K562 (cell line): ENCODE data around the gene MT2A. TPM values are rescaled to one million over a fixed set of nuclear protein-coding genes. Genes with fewer than 3 reads are reported as not detected.

ENCODE experiments used
- ATAC-seq: fragments of 200-7000 bp; cut with Tn5 transposase; 3 replicates; pipeline ENCODE4 v1.9.1; 2020; ENCODE audit warnings: moderate library complexity
- BruUV-seq: library from RNA; stranded (reverse); fragments of 400-500 nt; replicated peaks from 2 replicates; lab custom pipeline; 2021; lab: Mats Ljungman, UMichigan
- CTCF ChIA-PET: fragments of 300-600 bp; formaldehyde crosslinking; extraction: SDS; loops from one replicate; lab custom pipeline; 2021; ENCODE audit warnings: low intra/inter-chr PET ratio; lab: Yijun Ruan, JAX
- POLR2A ChIA-PET: fragments of 300-600, 350-650 bp; sonication (Branson Sonifier 250); formaldehyde crosslinking; extraction: SDS; loops from one replicate; lab custom pipeline; 2021; ENCODE audit warnings: antibody characterized with exemption, inconsistent platforms; lab: Yijun Ruan, JAX
- DNase-seq, 4 experiments: peaks; one replicate each; pipeline versions ENCODE4 v3.0.0 to v3.0.0-alpha.2; 2011 to 2018; ENCODE audit warnings: low spot score in 3 of 4, mixed read lengths in 3 of 4; ENCODE audit errors: extremely low read depth in 1 of 4
- FAIRE-seq: peaks from 2 replicates; lab custom pipeline; 2011; peaks lifted over from hg19 to GRCh38; lab: Jason Lieb, UNC
- H2AFZ ChIP-seq: 2 replicates; pipeline ENCODE4 v1.6.0; 2011; ENCODE audit warnings: low read depth, low read length, control low read depth, inconsistent platforms
- H3K27ac ChIP-seq: fragments of 200-600 bp; 3 replicates; pipeline ENCODE4 v1.8.0; 2011; ENCODE audit warnings: low read depth, mild to moderate bottlenecking, control low read depth, inconsistent platforms, low read length, moderate library complexity, mixed read lengths; ENCODE audit errors: extremely low read depth
- H3K27me3 ChIP-seq, 2 experiments: fragments of 300-600 bp in 1 of 2; 2 replicates in 1 of 2; 3 replicates in 1 of 2; pipeline versions ENCODE4 v1.6.0 to v1.8.0; 2011; ENCODE audit warnings: inconsistent platforms in 2 of 2, low read length in 2 of 2, mild to moderate bottlenecking in 1 of 2, mixed read lengths in 1 of 2, moderate library complexity in 1 of 2; ENCODE audit not compliant: control insufficient read depth in 2 of 2, insufficient read depth in 2 of 2
- H3K36me3 ChIP-seq: fragments of 300-600 bp; 3 replicates; pipeline ENCODE4 v1.8.0; 2011; ENCODE audit warnings: mild to moderate bottlenecking, low read length, inconsistent platforms; ENCODE audit not compliant: control insufficient read depth, insufficient read depth
- H3K4me1 ChIP-seq, 2 experiments: fragments of 200-600 bp in 1 of 2; replicated peaks in 1 of 2; 2 replicates in 1 of 2; 3 replicates in 1 of 2; pipeline versions ENCODE4 v1.5.1 to v1.8.0; 2011; ENCODE audit warnings: inconsistent platforms in 2 of 2, low read length in 2 of 2, mild to moderate bottlenecking in 1 of 2, mixed read lengths in 1 of 2, moderate library complexity in 1 of 2; ENCODE audit not compliant: control insufficient read depth in 2 of 2, insufficient read depth in 2 of 2
- H3K4me2 ChIP-seq: 2 replicates; pipeline ENCODE4 v1.6.1; 2011; ENCODE audit warnings: low read length, control low read depth, inconsistent platforms, mixed read lengths; ENCODE audit not compliant: insufficient read depth
- H3K4me3 ChIP-seq: fragments of 200-600 bp; sonication (generic), shearing (Covaris generic); 2 replicates; pipeline ENCODE4 v1.5.1; 2016; ENCODE audit warnings: control low read depth, inconsistent platforms
- H3K79me2 ChIP-seq: fragments of 200-600 bp; 3 replicates; pipeline ENCODE4 v1.8.0; 2011; ENCODE audit warnings: low read length, inconsistent platforms; ENCODE audit not compliant: control insufficient read depth, insufficient read depth
- H3K9ac ChIP-seq, 2 experiments: 2 replicates each; pipeline versions ENCODE4 v1.6.0 to v1.6.1; 2011; ENCODE audit warnings: low read depth in 2 of 2, low read length in 2 of 2, control low read depth in 1 of 2, inconsistent platforms in 1 of 2, mild to moderate bottlenecking in 1 of 2, mixed read lengths in 1 of 2; ENCODE audit not compliant: insufficient read depth in 1 of 2
- H3K9me1 ChIP-seq: one replicate; pipeline ENCODE4 v1.6.0; 2011; ENCODE audit warnings: inconsistent platforms, mild to moderate bottlenecking, low read length, moderate library complexity; ENCODE audit not compliant: control insufficient read depth, insufficient read depth
- H3K9me3 ChIP-seq: replicated peaks from 2 replicates; pipeline ENCODE4 v1.5.1; 2011; ENCODE audit warnings: low read depth, low read length, inconsistent platforms; ENCODE audit not compliant: control insufficient read depth, insufficient read depth
- H4K20me1 ChIP-seq: replicated peaks from 2 replicates; pipeline ENCODE4 v1.6.1; 2011; ENCODE audit warnings: low read length, inconsistent platforms, mixed read lengths; ENCODE audit not compliant: control insufficient read depth, insufficient read depth
- BCOR ChIP-seq: fragments of 450-650 bp; IDR thresholded peaks from 2 replicates; pipeline ENCODE4 v1.6.1; 2016
- CREBBP ChIP-seq: IDR thresholded peaks from one replicate; pipeline ENCODE4 v1.6.1; 2012; ENCODE audit warnings: low read depth, mild to moderate bottlenecking, control low read depth, inconsistent platforms, low read length
- KAT7 ChIP-seq: sonication (generic); formaldehyde crosslinking; IDR thresholded peaks from 2 replicates; pipeline ENCODE4 v1.8.0; 2022; ENCODE audit warnings: missing genetic modification reagents, mild to moderate bottlenecking, borderline replicate concordance
- KHSRP ChIP-seq: fragments of 450-650 bp; IDR thresholded peaks from 2 replicates; pipeline ENCODE4 v1.6.1; 2017
- MED1 ChIP-seq: sonication (generic); formaldehyde crosslinking; IDR thresholded peaks from 2 replicates; pipeline ENCODE4 v1.8.1; 2023; ENCODE audit warnings: missing genetic modification reagents, borderline replicate concordance
- PKNOX1 ChIP-seq: fragments of 450-650 bp; IDR thresholded peaks from 2 replicates; pipeline ENCODE4 v1.6.1; 2016
- PTBP1 ChIP-seq: fragments of 200-400 bp; formaldehyde crosslinking; IDR thresholded peaks from 2 replicates; pipeline ENCODE4 v1.6.1; 2017; ENCODE audit warnings: low read depth, low read length
- PTTG1 ChIP-seq: fragments of 450-650 bp; IDR thresholded peaks from 2 replicates; pipeline ENCODE4 v1.6.1; 2016; ENCODE audit warnings: low read depth, mild to moderate bottlenecking, missing genetic modification characterization, missing compliant biosample characterization
- RBM25 ChIP-seq: fragments of 200-400 bp; formaldehyde crosslinking; IDR thresholded peaks from 2 replicates; pipeline ENCODE4 v1.6.1; 2018; ENCODE audit warnings: low read length, low read depth, moderate library complexity; ENCODE audit not compliant: severe bottlenecking
- ZNF140 ChIP-seq: fragments of 250-450 bp; sonication (Bioruptor Pico); IDR thresholded peaks from 2 replicates; pipeline ENCODE4 v1.8.0; 2021; ENCODE audit warnings: moderate library complexity, mild to moderate bottlenecking, inconsistent platforms
- ZNF174 ChIP-seq: fragments of 250-450 bp; sonication (Bioruptor Pico); IDR thresholded peaks from 2 replicates; pipeline ENCODE4 v1.4.0; 2020; ENCODE audit warnings: mild to moderate bottlenecking
- WGBS: fragments of 100-300 bp; shearing (Covaris generic); methylation state at CpG from one replicate; pipeline ENCODE4 v1.1.6; 2016; ENCODE audit warnings: low coverage, mixed read lengths; ENCODE audit not compliant: insufficient coverage; ENCODE audit errors: missing lambda C conversion rate; 5-methylcytosine and 5-hydroxymethylcytosine counted together
- in situ Hi-C: fragments of 300-500 bp; cut with MboI; formaldehyde crosslinking; loops from 4 replicates; pipeline ENCODE4 v1.15.0; 2018; ENCODE audit warnings: inconsistent platforms, mixed read lengths
- intact Hi-C: fragments of 100-400 bp; cut with micrococcal nuclease; formaldehyde crosslinking; loops from 2 replicates; pipeline ENCODE4 v1.14.2; 2022
- polyA plus RNA-seq, 8 experiments: library from polyadenylated mRNA; depleted of rRNA in 4 of 8; stranded (reverse) in 5 of 8; unstranded in 3 of 8; fragments of >200 nt; fragmentation: Nextera tagmentation in 2 of 8; fragmentation: Illumina TruSeq in 1 of 8; extraction: Ambion mirVana in 2 of 8; extraction: Trizol in 1 of 8; gene quantifications; 2 replicates each; pipeline versions ENCODE4 v1.2.1 to v1.2.3, GENCODE V29; 2011 to 2014; ENCODE audit warnings: inconsistent platforms in 1 of 8, missing spikeins in 1 of 8
- total RNA-seq, 7 experiments: library from RNA; depleted of rRNA in 6 of 7; stranded (reverse); fragments of >200 nt in 6 of 7; fragmentation: Illumina TruSeq in 2 of 7; extraction: Trizol in 2 of 7; gene quantifications; 2 replicates each; pipeline versions ENCODE4 v1.2.1 to v1.2.3, GENCODE V29; 2011 to 2021; ENCODE audit warnings: low replicate concordance in 1 of 7
- TF ChIP-seq, protein P1 (sequence below): fragments of 450-650 bp; IDR thresholded peaks from 2 replicates; pipeline ENCODE4 v1.6.1; 2017; ENCODE audit warnings: antibody characterized with exemption, mild to moderate bottlenecking
- TF ChIP-seq, protein P2 (sequence below): fragments of 450-650 bp; IDR thresholded peaks from 2 replicates; pipeline ENCODE4 v1.6.1; 2014; ENCODE audit warnings: low read depth, mild to moderate bottlenecking, moderate library complexity, borderline replicate concordance

The MT2A gene
- total and polyA plus RNA-seq, 9 of the 15 experiments (the other 6 are each of a cell fraction or from before 2014, with no cell fraction given) = 2.0 to 16.9 (median 8.5) TPM

DNA sequence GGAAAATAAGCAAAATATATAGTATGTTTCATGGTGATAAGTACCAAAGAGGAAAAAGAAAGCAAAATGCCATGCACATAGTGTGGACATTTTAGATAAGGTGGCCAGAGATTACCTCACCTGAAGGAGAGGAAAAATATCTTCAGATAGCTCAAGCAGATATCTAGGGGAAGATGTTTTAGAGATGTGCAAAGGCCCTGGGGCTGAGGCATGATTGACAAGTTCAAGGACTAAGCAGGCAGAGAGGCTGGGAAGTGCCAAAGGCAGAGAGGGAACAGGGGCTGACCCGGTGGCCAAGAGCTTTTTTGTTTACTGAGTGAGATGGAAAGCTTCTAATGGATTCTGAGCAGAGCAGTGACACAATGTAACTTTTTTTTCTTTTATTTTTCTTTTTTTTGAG is 47.9 kb upstream of the MT2A start:
- no peaks in the 10 kb centered on the region for H3K4me1 ChIP-seq
- H3K27ac ChIP-seq = no peak overlapping the region
- H3K9me1 ChIP-seq = no peaks in the 10 kb centered on the region
- no peak for FAIRE-seq
- TF ChIP-seq MED1 (CRISPR knock-in tag) = no peak
- TF ChIP-seq PTTG1 (tag) = no peak
- 0 out of 2 replicates have a peak, but pooled peaks have one; percentile 8 for TF ChIP-seq PKNOX1
- TF ChIP-seq PTBP1 = no peak
- TF ChIP-seq KAT7 (CRISPR knock-in tag) = no peak
- TF ChIP-seq, protein P1, sequence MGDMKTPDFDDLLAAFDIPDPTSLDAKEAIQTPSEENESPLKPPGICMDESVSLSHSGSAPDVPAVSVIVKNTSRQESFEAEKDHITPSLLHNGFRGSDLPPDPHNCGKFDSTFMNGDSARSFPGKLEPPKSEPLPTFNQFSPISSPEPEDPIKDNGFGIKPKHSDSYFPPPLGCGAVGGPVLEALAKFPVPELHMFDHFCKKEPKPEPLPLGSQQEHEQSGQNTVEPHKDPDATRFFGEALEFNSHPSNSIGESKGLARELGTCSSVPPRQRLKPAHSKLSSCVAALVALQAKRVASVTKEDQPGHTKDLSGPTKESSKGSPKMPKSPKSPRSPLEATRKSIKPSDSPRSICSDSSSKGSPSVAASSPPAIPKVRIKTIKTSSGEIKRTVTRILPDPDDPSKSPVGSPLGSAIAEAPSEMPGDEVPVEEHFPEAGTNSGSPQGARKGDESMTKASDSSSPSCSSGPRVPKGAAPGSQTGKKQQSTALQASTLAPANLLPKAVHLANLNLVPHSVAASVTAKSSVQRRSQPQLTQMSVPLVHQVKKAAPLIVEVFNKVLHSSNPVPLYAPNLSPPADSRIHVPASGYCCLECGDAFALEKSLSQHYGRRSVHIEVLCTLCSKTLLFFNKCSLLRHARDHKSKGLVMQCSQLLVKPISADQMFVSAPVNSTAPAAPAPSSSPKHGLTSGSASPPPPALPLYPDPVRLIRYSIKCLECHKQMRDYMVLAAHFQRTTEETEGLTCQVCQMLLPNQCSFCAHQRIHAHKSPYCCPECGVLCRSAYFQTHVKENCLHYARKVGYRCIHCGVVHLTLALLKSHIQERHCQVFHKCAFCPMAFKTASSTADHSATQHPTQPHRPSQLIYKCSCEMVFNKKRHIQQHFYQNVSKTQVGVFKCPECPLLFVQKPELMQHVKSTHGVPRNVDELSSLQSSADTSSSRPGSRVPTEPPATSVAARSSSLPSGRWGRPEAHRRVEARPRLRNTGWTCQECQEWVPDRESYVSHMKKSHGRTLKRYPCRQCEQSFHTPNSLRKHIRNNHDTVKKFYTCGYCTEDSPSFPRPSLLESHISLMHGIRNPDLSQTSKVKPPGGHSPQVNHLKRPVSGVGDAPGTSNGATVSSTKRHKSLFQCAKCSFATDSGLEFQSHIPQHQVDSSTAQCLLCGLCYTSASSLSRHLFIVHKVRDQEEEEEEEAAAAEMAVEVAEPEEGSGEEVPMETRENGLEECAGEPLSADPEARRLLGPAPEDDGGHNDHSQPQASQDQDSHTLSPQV = no peak
- TF ChIP-seq RBM25 = peak; percentile 23
- no peak for TF ChIP-seq KHSRP
- TF ChIP-seq BCOR = 0 out of 2 replicates have a peak, but pooled peaks have one; percentile 32
- TF ChIP-seq, protein P2, sequence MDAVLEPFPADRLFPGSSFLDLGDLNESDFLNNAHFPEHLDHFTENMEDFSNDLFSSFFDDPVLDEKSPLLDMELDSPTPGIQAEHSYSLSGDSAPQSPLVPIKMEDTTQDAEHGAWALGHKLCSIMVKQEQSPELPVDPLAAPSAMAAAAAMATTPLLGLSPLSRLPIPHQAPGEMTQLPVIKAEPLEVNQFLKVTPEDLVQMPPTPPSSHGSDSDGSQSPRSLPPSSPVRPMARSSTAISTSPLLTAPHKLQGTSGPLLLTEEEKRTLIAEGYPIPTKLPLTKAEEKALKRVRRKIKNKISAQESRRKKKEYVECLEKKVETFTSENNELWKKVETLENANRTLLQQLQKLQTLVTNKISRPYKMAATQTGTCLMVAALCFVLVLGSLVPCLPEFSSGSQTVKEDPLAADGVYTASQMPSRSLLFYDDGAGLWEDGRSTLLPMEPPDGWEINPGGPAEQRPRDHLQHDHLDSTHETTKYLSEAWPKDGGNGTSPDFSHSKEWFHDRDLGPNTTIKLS = no peak
- TF ChIP-seq CREBBP = no peak
- TF ChIP-seq ZNF140 = no peak
- TF ChIP-seq ZNF174 = no peak
- H3K9me3 ChIP-seq = no peaks in the 10 kb centered on the region
- in situ Hi-C loops (no loop called here), intact Hi-C loops (no loop called here)
- no peak for DNase-seq
- ATAC-seq = no peak
- H3K4me3 ChIP-seq = no peak overlapping the region
- POLR2A ChIA-PET = interaction anchor here (0.7 kb wide), 1 partner anchor 373 kb away, joined by 3 read pairs; no protein-coding TSS in a partner anchor
- H3K9ac ChIP-seq = no peak overlapping the region
- H3K27me3 ChIP-seq = peaks cover 20 to 55% of the 10 kb centered on the region in 2 experiments; a peak in 4 of 5 replicates
- no peak overlapping the region for H2AFZ ChIP-seq
- H4K20me1 ChIP-seq = no peaks in the 10 kb centered on the region
- WGBS = 0% methylated on average over 1 of the region's 1 CpG
- CTCF ChIA-PET = no interaction called here
- no peak overlapping the region for H3K4me2 ChIP-seq
- H3K36me3 ChIP-seq = no peaks in the 10 kb centered on the region
- H3K79me2 ChIP-seq = no peaks in the 10 kb centered on the region
- BruUV-seq = no TSS peak
